Panc1 (cell line): ENCODE data around the gene ANP32A.

Source experiments
- CTCF ChIP-seq: fragments of 450-650 bp; IDR thresholded peaks from 2 replicates; pipeline ENCODE4 v1.5.1; 2017; ENCODE audit warnings: mild to moderate bottlenecking
- POLR2AphosphoS5 ChIP-seq: IDR thresholded peaks from 2 replicates; pipeline ENCODE4 v1.6.1; 2012; ENCODE audit warnings: mild to moderate bottlenecking, low read depth, low read length, moderate library complexity
- SIN3A ChIP-seq: IDR thresholded peaks from 2 replicates; pipeline ENCODE4 v1.6.1; 2012; ENCODE audit warnings: low read depth, mild to moderate bottlenecking, low read length, moderate library complexity, borderline replicate concordance; ENCODE audit not compliant: insufficient read depth

GRCh38 chr15:68775671-68776476 is 44.8 kb downstream of the ANP32A start:
- TF ChIP-seq CTCF (no peak), POLR2AphosphoS5 (no peak), SIN3A (no peak)
